Kidney tubule cell (primary cell): ENCODE results near the gene PKM.
A peak's percentile ranks its signal among the peaks of the same experiment; 100 is the strongest.
"Not testable (repeated sequence)": the region's sequence is repeated elsewhere in the genome, so short reads cannot be mapped to it uniquely, and the experiment has no call there.

Experiments
- DNase-seq: peaks from one replicate; pipeline ENCODE4 v3.0.0-alpha.2; 2018; ENCODE audit warnings: low spot score

PKM gene

GRCh38 chr15:72231066-72231832 is at the start of gene PKM:
Gene PKM (minus strand): TSS chr15:72231190. CDS start chr15:72219097, 12,093 bp downstream.
- peak; percentile 100 for DNase-seq

GRCh38 chr15:72280751-72281150 is 49.8 kb upstream of the PKM start:
- no peak for DNase-seq

- DNase-seq = no peak
These were observed 47.7 kb upstream of the PKM start for GRCh38 chr15:72278737-72279136.

DNA sequence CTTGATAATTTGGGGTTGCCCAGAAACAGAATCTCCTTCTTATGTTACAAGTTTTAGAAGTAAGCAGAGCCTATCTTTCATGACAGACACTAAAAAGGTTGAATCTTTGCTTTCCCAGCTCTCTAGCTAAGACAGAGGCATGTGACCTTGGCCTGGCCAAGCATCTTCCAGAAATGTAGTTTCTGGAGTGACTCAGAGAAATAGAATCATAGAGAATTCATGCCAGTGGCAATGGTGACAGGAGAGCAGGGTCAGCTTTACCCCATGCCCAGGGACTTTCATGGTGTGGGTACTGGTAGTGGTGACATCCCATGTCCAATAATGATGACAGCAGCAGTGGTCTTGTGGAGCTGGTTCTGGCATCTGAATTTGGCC is 45.3 kb upstream of the PKM start:
- DNase-seq = no peak

- DNase-seq = not testable (repeated sequence)
These were observed 44.8 kb upstream of the PKM start for GRCh38 chr15:72275635-72276325.

- DNase-seq = no peak
These were observed 42.0 kb upstream of the PKM start for GRCh38 chr15:72272997-72273352.

DNA sequence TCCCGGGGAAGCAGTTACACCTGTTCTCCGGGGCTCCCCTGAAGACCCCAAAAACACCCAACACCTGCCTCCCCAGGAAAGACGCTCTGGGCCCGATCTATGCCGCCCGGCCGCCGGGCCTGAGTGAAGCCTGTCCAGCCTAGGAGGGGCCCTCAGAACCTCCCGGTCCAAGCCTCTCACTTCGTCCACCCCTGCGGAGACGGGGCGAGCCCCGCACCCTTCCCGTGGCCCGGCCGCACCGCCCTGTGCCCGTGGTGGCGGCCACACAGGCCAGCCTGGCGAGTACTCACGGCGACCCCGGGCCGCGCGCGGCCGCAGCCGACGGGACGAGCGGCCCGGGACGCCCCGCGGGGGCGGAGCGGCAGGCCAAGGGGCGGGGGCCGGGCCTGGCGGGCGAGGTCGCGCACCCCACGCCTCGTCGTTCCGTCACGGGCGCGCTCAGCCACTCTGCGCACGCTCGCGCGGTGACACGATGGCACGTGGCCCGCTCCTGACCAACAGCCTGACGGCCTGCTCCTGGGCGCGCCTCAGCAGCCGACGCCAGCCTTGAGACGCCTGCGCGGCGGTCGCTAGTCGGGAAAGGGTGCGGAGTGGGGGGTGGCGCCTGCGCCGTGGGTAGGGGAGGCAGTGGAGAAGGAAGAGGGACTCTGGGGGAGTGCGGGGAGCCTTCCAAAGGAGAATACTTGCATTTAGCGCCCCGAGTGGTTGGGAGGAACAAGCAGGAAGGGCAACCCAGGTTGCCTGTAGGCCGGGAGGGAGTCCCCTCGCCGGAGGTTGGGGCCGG is 41.4 kb upstream of the PKM start, which contains the start of gene PARP6:
PARP6 (minus strand) TSS at position 342 of the 784 bp plus-strand sequence. CDS start 5,077 bp downstream, outside the sequence.
- DNase-seq = peak; percentile 99

GRCh38 chr15:72271895-72272212 is 40.9 kb upstream of the PKM start:
- DNase-seq = peak; percentile 32

DNA sequence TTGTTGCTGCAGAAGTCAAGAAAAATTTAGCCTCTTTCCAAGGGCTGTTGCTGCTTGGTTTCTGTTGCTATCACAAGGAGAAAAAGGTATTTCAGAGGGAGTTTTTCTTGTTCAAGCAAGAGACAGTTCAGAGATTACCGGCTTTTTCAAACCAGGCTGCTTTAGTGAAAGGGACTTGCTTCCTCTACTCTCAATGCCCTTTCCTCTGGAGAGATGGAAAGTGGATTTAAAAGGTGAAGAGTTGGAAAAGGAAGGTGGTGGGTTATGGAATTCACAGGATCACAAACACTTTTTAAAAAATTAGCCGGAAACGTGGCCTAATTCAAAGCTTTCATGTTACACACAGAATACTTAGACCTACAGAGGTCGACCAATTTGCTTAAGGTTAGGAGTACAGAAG is 40.2 kb upstream of the PKM start:
- no peak for DNase-seq

DNA sequence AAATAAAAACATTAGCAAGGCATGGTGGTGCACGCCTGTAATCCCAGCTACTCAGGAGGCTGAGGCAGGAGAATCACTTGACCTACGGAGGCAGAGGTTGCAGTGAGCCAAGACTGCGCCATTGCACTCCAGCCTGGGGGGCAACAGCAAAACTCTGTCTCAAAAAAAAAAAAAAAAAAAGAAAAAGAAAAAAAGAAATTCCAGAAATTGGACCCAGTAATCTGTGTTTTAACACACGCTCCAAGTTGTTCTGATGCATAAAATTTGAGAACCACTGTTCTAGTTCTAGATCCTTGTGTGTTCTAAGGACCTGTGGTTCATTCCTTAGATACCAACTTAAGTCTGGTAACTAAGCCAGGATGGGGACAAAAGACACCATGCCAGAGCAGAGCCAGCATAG is 38.7 kb upstream of the PKM start:
- no peak for DNase-seq

- no peak for DNase-seq
These were observed 34.0 kb upstream of the PKM start for GRCh38 chr15:72265031-72265430.

DNA sequence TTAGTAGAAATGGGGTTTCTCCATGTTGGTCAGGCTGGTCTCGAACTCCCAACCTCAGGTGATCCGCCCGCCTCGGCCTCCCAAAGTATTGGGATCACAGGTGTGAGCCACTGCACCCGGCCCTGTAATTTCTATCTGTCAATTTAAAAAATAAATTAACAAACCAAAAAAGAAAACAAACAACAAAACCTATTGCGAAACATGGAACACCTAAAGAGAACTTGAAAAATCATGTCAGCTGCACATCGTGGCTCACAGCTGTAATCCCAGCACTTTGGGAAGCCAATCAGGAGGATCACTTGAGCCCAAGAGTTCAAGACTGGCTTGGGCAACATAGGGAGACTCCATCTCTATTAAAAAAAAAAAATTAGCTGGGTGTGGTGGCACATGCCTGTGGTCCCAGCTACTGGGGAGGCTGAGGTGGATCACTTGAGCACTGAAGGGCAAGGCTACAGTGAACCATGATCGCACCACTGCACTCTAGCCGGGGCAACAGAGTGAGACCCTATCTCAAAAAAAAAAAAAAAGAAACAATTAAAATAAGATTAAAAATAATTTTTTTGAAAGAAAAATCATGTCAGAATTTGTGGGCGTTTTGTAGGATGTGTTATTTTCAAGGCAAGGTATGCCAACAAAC is 21.8 kb upstream of the PKM start:
- DNase-seq = no peak

DNA sequence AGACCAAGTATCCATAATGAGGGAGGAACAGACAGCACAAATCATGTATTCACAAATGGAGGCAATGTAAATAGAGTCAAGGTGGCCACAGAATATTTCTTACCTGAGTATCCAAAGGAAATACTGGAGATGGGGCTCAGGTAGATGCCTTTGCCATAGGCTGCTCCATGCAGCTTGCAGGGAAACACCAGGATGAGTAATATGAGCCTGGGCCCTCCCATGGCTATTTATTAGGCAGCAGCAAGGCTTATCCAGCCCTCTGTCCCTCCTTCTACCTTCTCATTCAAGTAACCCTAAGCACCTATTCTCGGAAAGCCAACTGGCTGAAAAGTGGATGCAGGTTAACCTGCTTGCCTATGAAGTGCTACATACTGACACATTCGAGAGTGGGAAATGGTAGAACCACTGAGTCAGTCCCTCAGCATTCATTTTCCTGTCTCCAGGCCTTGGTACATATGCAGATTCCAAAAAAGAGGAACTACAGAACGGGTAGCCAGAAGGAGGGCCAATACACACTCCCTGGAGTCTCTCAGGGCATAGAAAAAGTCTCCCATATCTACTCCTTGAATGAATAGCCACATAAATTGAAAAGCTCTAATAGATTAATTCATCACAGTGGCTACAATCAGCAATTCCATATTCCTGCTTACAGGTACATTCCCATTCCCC is 18.3 kb upstream of the PKM start:
- peak; percentile 18 for DNase-seq

GRCh38 chr15:72248514-72248913 is 17.5 kb upstream of the PKM start:
- no peak for DNase-seq

DNA sequence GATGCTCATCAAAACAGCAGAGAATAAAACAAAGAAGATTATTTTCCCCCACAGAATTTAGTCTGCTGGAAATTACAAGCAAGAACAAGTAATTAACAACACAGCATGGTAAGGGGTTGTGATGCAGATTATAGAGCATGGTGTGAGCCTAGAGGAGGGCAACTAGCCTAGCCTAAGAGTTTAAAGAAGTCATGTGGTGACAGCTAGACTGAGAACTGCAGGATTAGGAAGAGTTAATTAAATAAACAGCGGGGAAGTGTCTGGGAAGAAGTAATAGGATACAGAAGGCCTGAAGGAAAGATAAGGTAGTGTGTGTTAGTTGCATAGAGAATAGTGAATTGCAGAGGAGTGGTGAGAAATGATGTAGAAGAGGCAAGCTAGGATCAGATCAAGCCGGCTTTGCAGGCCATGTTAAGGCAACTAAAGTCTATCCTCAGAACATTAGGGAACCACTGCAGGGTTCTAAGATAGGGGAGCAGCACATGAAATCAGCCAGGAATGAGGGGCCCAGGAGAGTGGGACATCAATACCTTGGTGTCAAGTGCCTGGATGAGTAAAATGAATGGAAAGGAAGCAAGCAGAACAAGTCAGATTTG is 11.9 kb upstream of the PKM start:
- no peak for DNase-seq

DNA sequence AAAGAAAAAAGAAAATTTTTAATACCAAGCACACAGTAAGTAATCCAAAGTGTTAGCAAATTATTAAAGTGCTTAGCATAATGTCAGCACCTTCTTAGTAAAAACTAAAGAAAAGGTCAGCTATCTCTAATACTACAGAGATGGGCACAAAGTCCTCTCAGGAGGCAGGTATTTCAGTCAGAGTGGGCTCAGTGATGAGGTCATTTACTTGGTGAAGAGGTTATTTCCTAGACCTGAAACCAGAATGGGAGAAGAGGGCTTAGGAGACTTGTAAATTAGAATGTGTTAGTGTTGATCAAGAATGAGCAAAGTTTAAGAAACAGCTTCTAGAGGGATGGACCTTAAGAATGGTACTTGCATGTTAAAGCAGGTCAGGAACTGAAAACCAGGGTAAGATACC is 8.7 kb upstream of the PKM start:
- no peak for DNase-seq

GRCh38 chr15:72238586-72238985 is 7.6 kb upstream of the PKM start:
- no peak for DNase-seq

DNA sequence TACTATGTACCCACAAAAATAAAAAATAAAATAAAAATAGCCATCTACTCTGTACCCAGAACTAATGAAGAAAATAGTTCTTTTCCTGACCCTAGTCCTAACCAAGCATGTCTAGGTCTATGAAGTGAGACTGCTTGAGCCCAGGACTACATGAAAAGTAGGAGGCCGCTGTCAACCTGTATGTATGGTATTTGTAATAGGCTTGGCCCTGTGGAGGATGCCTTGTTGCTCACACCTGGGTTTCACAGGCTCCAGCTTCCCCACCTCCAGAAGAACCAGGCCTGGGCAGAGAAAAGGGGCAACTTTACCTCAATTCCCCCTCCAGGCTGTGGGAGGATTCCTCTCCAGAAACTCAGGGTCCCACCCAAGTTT is 6.8 kb upstream of the PKM start:
- peak; percentile 32 for DNase-seq

DNA sequence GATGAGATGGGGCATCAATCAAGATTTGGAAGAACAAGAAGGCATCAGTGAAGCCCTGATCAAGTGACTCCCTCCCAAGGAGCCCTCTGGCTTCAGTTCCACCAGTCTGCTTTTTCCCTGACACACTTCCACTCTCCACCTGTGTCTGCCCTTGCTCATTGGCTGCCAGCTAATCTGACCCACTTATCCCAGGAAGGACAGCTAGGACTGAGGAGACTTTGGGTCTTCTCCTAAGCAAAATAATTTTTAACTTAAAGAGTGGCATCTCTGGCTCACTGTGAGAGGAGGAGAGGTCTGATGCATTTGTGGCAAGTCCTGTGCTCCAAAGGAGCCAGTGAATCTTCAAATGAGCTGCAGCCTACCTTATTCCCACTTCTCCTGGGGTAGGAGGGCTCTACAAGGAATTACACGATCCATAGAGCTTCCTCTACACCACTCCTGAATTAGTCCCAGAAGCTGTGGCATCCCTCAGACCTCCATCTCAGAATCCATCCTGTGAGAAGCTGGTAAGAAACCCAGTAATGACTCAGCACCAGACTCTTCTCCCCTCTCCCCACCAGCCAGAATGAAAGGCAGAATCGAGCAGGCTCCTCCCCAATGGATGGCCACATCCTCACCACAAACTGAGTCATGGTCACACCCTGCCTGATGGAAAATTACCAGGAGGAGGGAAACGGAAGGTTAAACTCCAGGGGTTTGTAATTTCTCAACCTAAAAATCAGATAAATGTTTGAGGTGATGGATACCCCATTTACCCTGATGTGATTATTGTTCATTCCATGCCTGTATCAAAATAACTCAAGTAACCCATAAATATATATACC is 6.3 kb upstream of the PKM start:
- DNase-seq = peak; percentile 97

- no peak for DNase-seq
These were observed 5.5 kb upstream of the PKM start for GRCh38 chr15:72236381-72237003.
